Keratinocyte (primary cell): ENCODE measurements around the gene PARD6B. TPM values are rescaled to one million over a fixed set of nuclear protein-coding genes. Genes with fewer than 3 reads are reported as not detected.
A peak's percentile ranks its signal among the peaks of the same experiment; 100 is the strongest.

Source experiments
- DNase-seq: peaks from one replicate; pipeline ENCODE4 v3.0.0-alpha.2; 2011; ENCODE audit warnings: low read depth, missing footprints, low spot score
- FAIRE-seq: peaks from 2 replicates; lab custom pipeline; 2011; peaks lifted over from hg19 to GRCh38; lab: Jason Lieb, UNC
- H2AFZ ChIP-seq: 2 replicates; pipeline ENCODE4 v1.6.0; 2012; ENCODE audit warnings: low read length, control low read depth, inconsistent platforms; ENCODE audit not compliant: control insufficient read depth
- H3K27ac ChIP-seq: 2 replicates; pipeline ENCODE4 v1.5.1; 2011; ENCODE audit warnings: low read length; ENCODE audit not compliant: control insufficient read depth, insufficient read depth
- H3K27me3 ChIP-seq: 3 replicates; pipeline ENCODE4 v1.6.0; 2011; ENCODE audit warnings: low read length; ENCODE audit not compliant: control insufficient read depth, insufficient read depth; ENCODE audit errors: extremely low read depth
- H3K36me3 ChIP-seq, 2 experiments: 2 replicates in 1 of 2; 3 replicates in 1 of 2; pipeline ENCODE4 v1.5.1; 2011; ENCODE audit warnings: low read length in 2 of 2, mild to moderate bottlenecking in 1 of 2; ENCODE audit not compliant: control insufficient read depth in 2 of 2, insufficient read depth in 2 of 2; ENCODE audit errors: extremely low read depth in 1 of 2
- H3K4me1 ChIP-seq: 3 replicates; pipeline ENCODE4 v1.5.1; 2011; ENCODE audit warnings: low read length; ENCODE audit not compliant: control insufficient read depth, insufficient read depth; ENCODE audit errors: extremely low read depth
- H3K4me2 ChIP-seq: 3 replicates; pipeline ENCODE4 v1.6.0; 2011; ENCODE audit warnings: low read depth, low read length; ENCODE audit not compliant: control insufficient read depth, insufficient read depth; ENCODE audit errors: extremely low read depth
- H3K4me3 ChIP-seq, 3 experiments: fragments of 200-600 bp in 1 of 3; sonication (generic) in 1 of 3; 2 replicates in 2 of 3; 3 replicates in 1 of 3; pipeline ENCODE4 v1.5.1; 2011 to 2016; ENCODE audit warnings: low read length in 3 of 3, mild to moderate bottlenecking in 3 of 3, control low read depth in 2 of 3, inconsistent platforms in 1 of 3, low read depth in 1 of 3, mixed read lengths in 1 of 3, mixed run types in 1 of 3, moderate library complexity in 1 of 3; ENCODE audit not compliant: control insufficient read depth in 2 of 3, insufficient read depth in 2 of 3; ENCODE audit errors: extremely low read depth in 1 of 3
- H3K79me2 ChIP-seq: 2 replicates; pipeline ENCODE4 v1.6.0; 2012; ENCODE audit warnings: low read length; ENCODE audit not compliant: control insufficient read depth, insufficient read depth
- H3K9ac ChIP-seq: 3 replicates; pipeline ENCODE4 v1.6.0; 2011; ENCODE audit warnings: low read length; ENCODE audit not compliant: control insufficient read depth, insufficient read depth; ENCODE audit errors: extremely low read depth
- H3K9me1 ChIP-seq: 3 replicates; pipeline ENCODE4 v1.6.0; 2011; ENCODE audit warnings: low read length; ENCODE audit not compliant: control insufficient read depth, insufficient read depth; ENCODE audit errors: extremely low read depth
- H3K9me3 ChIP-seq: 2 replicates; pipeline ENCODE4 v1.5.1; 2012; ENCODE audit warnings: low read depth, low read length; ENCODE audit not compliant: control insufficient read depth
- H4K20me1 ChIP-seq: 3 replicates; pipeline ENCODE4 v1.6.0; 2011; ENCODE audit warnings: low read length; ENCODE audit not compliant: control insufficient read depth, insufficient read depth; ENCODE audit errors: extremely low read depth
- CTCF ChIP-seq, 3 experiments: IDR thresholded peaks in 1 of 3; conservative IDR thresholded peaks in 1 of 3; optimal IDR thresholded peaks in 1 of 3; 2 replicates in 2 of 3; 3 replicates in 1 of 3; pipeline versions ENCODE3 to v1.5.1; 2011; ENCODE audit warnings: low read length in 3 of 3, mild to moderate bottlenecking in 3 of 3, moderate library complexity in 2 of 3, control low read depth in 1 of 3, inconsistent platforms in 1 of 3; ENCODE audit not compliant: insufficient read depth in 2 of 3; ENCODE audit errors: extremely low read depth in 1 of 3
- EZH2 ChIP-seq: IDR thresholded peaks from one replicate; pipeline ENCODE4 v1.6.1; 2012; ENCODE audit warnings: inconsistent platforms, mild to moderate bottlenecking, low read length, moderate library complexity
- dilution Hi-C: fragments of 300-500 bp; cut with MboI; formaldehyde crosslinking; loops from one replicate; pipeline ENCODE4 v1.7.0; 2020; ENCODE audit warnings: low sequenced_read_pairs; ENCODE audit not compliant: extremely low pct_ligation_motif_present
- polyA plus RNA-seq, 5 experiments: library from polyadenylated mRNA; depleted of rRNA in 3 of 5; stranded (reverse) in 3 of 5; stranded (forward) in 1 of 5; unstranded in 1 of 5; fragments of >200 nt; gene quantifications; 1 replicate in 1 of 5; 2 replicates in 3 of 5; 3 replicates in 1 of 5; pipeline versions ENCODE4 v1.2.1 to v1.2.3, GENCODE V29; 2011 to 2012; ENCODE audit warnings: missing spikeins in 2 of 5, low read depth in 1 of 5, low replicate concordance in 1 of 5

Gene PARD6B
- polyA plus RNA-seq, 1 donor (not counting 4 experiments of a cell fraction or from before 2014, with no cell fraction given): 2.0 TPM

- peak overlapping the region; percentile 85 for H3K9ac ChIP-seq
- H3K9me1 ChIP-seq: no peaks in the 10 kb centered on the region
- DNase-seq (peak; percentile 28), FAIRE-seq (no peak)
- dilution Hi-C loops: no loop called here
- H3K27me3 ChIP-seq: no peaks in the 10 kb centered on the region
- no peaks in the 10 kb centered on the region for H3K36me3 ChIP-seq
- H3K27ac ChIP-seq: peak overlapping the region; percentile 96
- peak overlapping the region in 1 of 3 experiments; percentile 55 for H3K4me3 ChIP-seq
- no peaks in the 10 kb centered on the region for H3K79me2 ChIP-seq
- H3K4me2 ChIP-seq: peak overlapping the region; percentile 74
- H3K9me3 ChIP-seq: no peaks in the 10 kb centered on the region
- H4K20me1 ChIP-seq: no peaks in the 10 kb centered on the region
- TF ChIP-seq CTCF (optimal IDR thresholded peaks at IDR 0.05 in 1 of 3, IDR thresholded peaks at IDR 0.05 in 1 of 3, conservative IDR thresholded peaks at IDR 0.05 in 1 of 3; ENCODE audit: extremely low read depth in 1 of 3, insufficient read depth in 2 of 3, low read length in 3 of 3): peak; percentile 78 to 96 (median 93)
- TF ChIP-seq EZH2: no peak
- H3K4me1 ChIP-seq: peaks cover 23% of the 10 kb centered on the region
- H2AFZ ChIP-seq: peak overlapping the region; percentile 93
Observed at GRCh38 chr20:50790651-50791277, 59.4 kb downstream of the PARD6B start.

- no peak overlapping the region for H2AFZ ChIP-seq
Observed at GRCh38 chr20:50792708-50793574, 61.6 kb downstream of the PARD6B start.

More at GRCh38 chr20:50792708-50793574, 61.6 kb downstream of the PARD6B start:
- no peak for FAIRE-seq
- H3K9me3 ChIP-seq: no peaks in the 10 kb centered on the region
- TF ChIP-seq EZH2 (no peak), CTCF (optimal IDR thresholded peaks at IDR 0.05 in 1 of 3, IDR thresholded peaks at IDR 0.05 in 1 of 3, conservative IDR thresholded peaks at IDR 0.05 in 1 of 3; ENCODE audit: extremely low read depth in 1 of 3, insufficient read depth in 2 of 3, low read length in 3 of 3) (no peak)
- dilution Hi-C loops: no loop called here
- peaks cover 23% of the 10 kb centered on the region for H3K4me1 ChIP-seq
- no peak overlapping the region for H3K4me3 ChIP-seq
- H3K9ac ChIP-seq: no peak overlapping the region
- no peaks in the 10 kb centered on the region for H4K20me1 ChIP-seq
- H3K79me2 ChIP-seq: no peaks in the 10 kb centered on the region
- no peaks in the 10 kb centered on the region for H3K36me3 ChIP-seq
- H3K4me2 ChIP-seq: no peak overlapping the region
- H3K27me3 ChIP-seq: no peaks in the 10 kb centered on the region
- H3K9me1 ChIP-seq: no peaks in the 10 kb centered on the region
- no peak overlapping the region for H3K27ac ChIP-seq
- DNase-seq: no peak
